HCT116 (cell line): Measurements from ENCODE around the gene CAV2. TPM values are rescaled to one million over a fixed set of nuclear protein-coding genes. Genes with fewer than 3 reads are reported as not detected.

Experiments used
- ATAC-seq: fragments of 200-7000 bp; cut with Tn5 transposase; 2 replicates; pipeline ENCODE4 v1.9.1; 2020; ENCODE audit warnings: mild to moderate bottlenecking, moderate library complexity
- BruUV-seq: library from RNA; stranded (reverse); fragments of 400-500 nt; replicated peaks from 2 replicates; lab custom pipeline; 2021; lab: Mats Ljungman, UMichigan
- CTCF ChIA-PET: fragments of 300-600 bp; sonication (Branson Sonifier 250); formaldehyde crosslinking; loops from one replicate; lab custom pipeline; 2021; ENCODE audit warnings: antibody characterized with exemption; lab: Charles Lee
- POLR2A ChIA-PET: fragments of 300-600, 350-600 bp; sonication (Branson Sonifier 250); formaldehyde crosslinking; loops from one replicate; lab custom pipeline; 2021; ENCODE audit warnings: antibody characterized with exemption; lab: Charles Lee
- RAD21 ChIA-PET, 2 experiments: fragments of 300-600 bp; sonication (Branson Sonifier 250); formaldehyde crosslinking; loops; one replicate each; lab custom pipeline; 2023; ENCODE audit warnings: low total read pairs in 2 of 2; ENCODE audit not compliant: uncharacterized antibody in 2 of 2, unreplicated experiment in 2 of 2, low non-redundant PET in 1 of 2; lab: Charles Lee
- DNase-seq: peaks from one replicate; pipeline ENCODE4 v3.0.0-alpha.2; 2010; ENCODE audit warnings: low read depth, low spot score
- H2AFZ ChIP-seq: fragments of 200-600 bp; shearing (Covaris generic), sonication (generic); 2 replicates; pipeline ENCODE4 v1.6.1; 2017; ENCODE audit warnings: low read depth, mixed run types, mixed read lengths, antibody characterized with exemption, low read length; ENCODE audit not compliant: poor library complexity, severe bottlenecking
- H3K27ac ChIP-seq: 2 replicates; pipeline ENCODE4 v1.5.1; 2012; ENCODE audit warnings: low read depth, low read length
- H3K27me3 ChIP-seq: fragments of 200-600 bp; sonication (generic); 2 replicates; pipeline ENCODE4 v1.6.1; 2016; ENCODE audit warnings: mixed run types, low read length, mixed read lengths; ENCODE audit not compliant: insufficient read depth
- H3K36me3 ChIP-seq, 2 experiments: fragments of 200-500 bp in 1 of 2; fragments of 200-600 bp in 1 of 2; sonication (Bioruptor generic) in 1 of 2; sonication (generic) in 1 of 2; 2 replicates each; pipeline versions ENCODE4 v1.5.1 to v1.6.1; 2014 to 2016; ENCODE audit warnings: low read length in 2 of 2, inconsistent platforms in 1 of 2, mixed read lengths in 1 of 2, mixed run types in 1 of 2; ENCODE audit not compliant: insufficient read depth in 2 of 2, control insufficient read depth in 1 of 2
- H3K4me1 ChIP-seq, 2 experiments: fragments of 200-600 bp in 1 of 2; sonication (generic) in 1 of 2; 2 replicates each; pipeline versions ENCODE4 v1.5.1 to v1.6.1; 2012 to 2017; ENCODE audit warnings: low read length in 2 of 2, inconsistent platforms in 1 of 2, mild to moderate bottlenecking in 1 of 2, mixed read lengths in 1 of 2, mixed run types in 1 of 2, moderate library complexity in 1 of 2; ENCODE audit not compliant: insufficient read depth in 2 of 2, control insufficient read depth in 1 of 2
- H3K4me2 ChIP-seq: fragments of 200-600 bp; sonication (generic); 2 replicates; pipeline ENCODE4 v1.6.1; 2017; ENCODE audit warnings: mixed run types, low read length, mixed read lengths
- H3K4me3 ChIP-seq, 2 experiments: fragments of 200-600 bp in 1 of 2; sonication (generic) in 1 of 2; replicated peaks in 1 of 2; 2 replicates each; pipeline ENCODE4 v1.5.1; 2011 to 2016; ENCODE audit warnings: low read length in 2 of 2, control low read depth in 1 of 2, low read depth in 1 of 2, mild to moderate bottlenecking in 1 of 2, mixed read lengths in 1 of 2, mixed run types in 1 of 2
- H3K79me2 ChIP-seq: fragments of 200-600 bp; sonication (generic); 2 replicates; pipeline ENCODE4 v1.6.1; 2017; ENCODE audit warnings: mild to moderate bottlenecking, mixed run types, low read length, moderate library complexity, mixed read lengths; ENCODE audit not compliant: insufficient read depth
- H3K9ac ChIP-seq: fragments of 200-600 bp; sonication (generic); 2 replicates; pipeline ENCODE4 v1.6.1; 2016; ENCODE audit warnings: low read length, mixed read lengths
- H3K9me2 ChIP-seq: fragments of 200-600 bp; sonication (generic), shearing (Covaris generic); 2 replicates; pipeline ENCODE4 v1.6.1; 2017; ENCODE audit warnings: mixed run types, mild to moderate bottlenecking, moderate library complexity; ENCODE audit not compliant: insufficient read depth
- H3K9me3 ChIP-seq, 2 experiments: fragments of 200-500 bp in 1 of 2; fragments of 200-600 bp in 1 of 2; sonication (Bioruptor generic) in 1 of 2; sonication (generic) in 1 of 2; 2 replicates each; pipeline ENCODE4 v1.6.1; 2014 to 2017; ENCODE audit warnings: low read length in 2 of 2, mixed read lengths in 2 of 2, inconsistent platforms in 1 of 2, low read depth in 1 of 2, mild to moderate bottlenecking in 1 of 2, mixed run types in 1 of 2, moderate library complexity in 1 of 2; ENCODE audit not compliant: control insufficient read depth in 1 of 2, insufficient read depth in 1 of 2
- H4K20me1 ChIP-seq: fragments of 200-600 bp; sonication (generic), shearing (Covaris generic); 2 replicates; pipeline ENCODE4 v1.6.1; 2017; ENCODE audit warnings: mixed run types, mild to moderate bottlenecking, moderate library complexity; ENCODE audit not compliant: insufficient read depth
- EGR1 ChIP-seq: IDR thresholded peaks from 2 replicates; pipeline ENCODE4 v1.6.1; 2012; ENCODE audit warnings: low read depth
- EZH2 ChIP-seq: fragments of 200-600 bp; sonication (generic); IDR thresholded peaks from 2 replicates; pipeline ENCODE4 v1.6.1; 2017; ENCODE audit warnings: antibody characterized with exemption, mixed run types
- POLR2AphosphoS5 ChIP-seq: IDR thresholded peaks from 2 replicates; pipeline ENCODE4 v1.6.1; 2011; ENCODE audit warnings: mild to moderate bottlenecking, low read depth, low read length, moderate library complexity
- RAD21 ChIP-seq: IDR thresholded peaks from 2 replicates; pipeline ENCODE4 v1.6.1; 2012; ENCODE audit warnings: low read depth, mild to moderate bottlenecking
- SP1 ChIP-seq: IDR thresholded peaks from 2 replicates; pipeline ENCODE4 v1.6.1; 2012; ENCODE audit warnings: low read depth
- intact Hi-C: fragments of 100-400 bp; cut with micrococcal nuclease; formaldehyde crosslinking; loops from 2 replicates; pipeline ENCODE4 v1.10.0; 2022
- total RNA-seq: library from RNA; stranded (reverse); gene quantifications from one replicate; pipeline ENCODE4 v1.2.1, GENCODE V29; 2021; ENCODE audit not compliant: unreplicated experiment
- TF ChIP-seq, protein P1 (sequence below): IDR thresholded peaks from 2 replicates; pipeline ENCODE4 v1.6.1; 2012
- TF ChIP-seq, protein P2 (sequence below), 3 experiments: fragments of 200-600 bp in 1 of 3; sonication (generic) in 1 of 3; IDR thresholded peaks in 2 of 3; conservative IDR thresholded peaks in 1 of 3; 2 replicates each; pipeline ENCODE4 v1.5.1; 2012 to 2017; ENCODE audit warnings: low read depth in 2 of 3, low read length in 2 of 3, antibody characterized with exemption in 1 of 3, borderline replicate concordance in 1 of 3, control low read depth in 1 of 3, mild to moderate bottlenecking in 1 of 3, mixed read lengths in 1 of 3, mixed run types in 1 of 3, moderate library complexity in 1 of 3; ENCODE audit not compliant: insufficient read depth in 1 of 3
- TF ChIP-seq, protein P3 (sequence below): IDR thresholded peaks from 2 replicates; pipeline ENCODE4 v1.6.1; 2011; ENCODE audit warnings: mild to moderate bottlenecking, low read length, moderate library complexity; ENCODE audit not compliant: insufficient replicate concordance; ENCODE audit errors: extremely low read depth

CAV2 gene
- total RNA-seq, 1 experiment from 2014 or later = 157 TPM

- ChIA-PET RAD21 (no interaction called here), CTCF (no interaction called here)
- Histone ChIP-seq H3K9me2 (no peaks in the 10 kb centered on the region), H3K4me3 (peak overlapping the region in 1 of 2 experiments; percentile 1; a peak in 1 of 4 replicates), H3K4me1 (peaks cover 28 to 76% of the 10 kb centered on the region in 2 experiments)
- no peak for DNase-seq
- TF ChIP-seq EZH2 (no peak), POLR2AphosphoS5 (0 out of 2 replicates have a peak, but pooled peaks have one; percentile 8)
- TF ChIP-seq, protein P1, sequence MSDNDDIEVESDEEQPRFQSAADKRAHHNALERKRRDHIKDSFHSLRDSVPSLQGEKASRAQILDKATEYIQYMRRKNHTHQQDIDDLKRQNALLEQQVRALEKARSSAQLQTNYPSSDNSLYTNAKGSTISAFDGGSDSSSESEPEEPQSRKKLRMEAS = 0 out of 2 replicates have a peak, but pooled peaks have one; percentile 14
- TF ChIP-seq, all 23 proteins: peak for 2
- intact Hi-C loops = no loop called here
- Histone ChIP-seq H4K20me1 (no peaks in the 10 kb centered on the region), H3K9me3 (no peaks in the 10 kb centered on the region), H3K4me2 (peak overlapping the region; percentile 54), H3K27ac (peak overlapping the region; percentile 88), H2AFZ (no peak overlapping the region), H3K36me3 (no peaks in the 10 kb centered on the region), H3K79me2 (peaks cover 17% of the 10 kb centered on the region), H3K27me3 (no peaks in the 10 kb centered on the region), H3K9ac (peak overlapping the region; percentile 50)
- no peak for ATAC-seq
- POLR2A ChIA-PET = interaction anchor here (1.3 to 1.6 kb wide), 2 partner anchors 10 to 13 kb away, joined by 4 to 5 read pairs; no protein-coding TSS in a partner anchor
- no TSS peak for BruUV-seq
Measured at GRCh38 chr7:116455499-116455898, 44.0 kb upstream of the CAV2 start.

DNA sequence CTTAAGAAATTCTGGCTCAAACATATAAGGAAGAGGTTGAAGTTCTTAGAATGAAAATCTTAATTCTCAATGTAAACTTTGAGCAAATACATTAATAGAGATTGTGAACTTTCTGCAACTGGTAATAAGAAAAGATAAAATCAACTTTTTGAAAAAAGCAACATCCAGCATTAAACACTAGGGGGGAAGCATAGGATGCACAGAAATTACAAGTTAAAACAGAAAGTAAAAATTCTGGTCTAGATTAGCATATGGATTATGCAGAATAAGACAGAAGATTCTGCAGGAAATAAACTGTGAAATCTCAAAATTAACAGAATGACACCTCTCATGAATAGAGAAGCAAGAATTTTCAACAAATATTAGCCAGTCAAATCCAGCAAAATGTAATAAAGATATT is 38.0 kb upstream of the CAV2 start:
- POLR2A ChIA-PET = no interaction called here
- H3K4me3 ChIP-seq = peak overlapping the region; percentile 15 to 30; a peak in 2 of 4 replicates
- BruUV-seq = no TSS peak
- CTCF ChIA-PET = no interaction called here
- no peaks in the 10 kb centered on the region for H3K9me3 ChIP-seq
- DNase-seq = no peak
- RAD21 ChIA-PET = interaction anchor here in 1 of 2 experiments (0.7 kb wide), 1 partner anchor 215 kb away, joined by 3 read pairs; no protein-coding TSS in a partner anchor
- peaks cover 44 to 82% of the 10 kb centered on the region in 2 experiments for H3K4me1 ChIP-seq
- peak overlapping the region; percentile 58 for H3K9ac ChIP-seq
- no peak for ATAC-seq
- TF ChIP-seq, protein P2, sequence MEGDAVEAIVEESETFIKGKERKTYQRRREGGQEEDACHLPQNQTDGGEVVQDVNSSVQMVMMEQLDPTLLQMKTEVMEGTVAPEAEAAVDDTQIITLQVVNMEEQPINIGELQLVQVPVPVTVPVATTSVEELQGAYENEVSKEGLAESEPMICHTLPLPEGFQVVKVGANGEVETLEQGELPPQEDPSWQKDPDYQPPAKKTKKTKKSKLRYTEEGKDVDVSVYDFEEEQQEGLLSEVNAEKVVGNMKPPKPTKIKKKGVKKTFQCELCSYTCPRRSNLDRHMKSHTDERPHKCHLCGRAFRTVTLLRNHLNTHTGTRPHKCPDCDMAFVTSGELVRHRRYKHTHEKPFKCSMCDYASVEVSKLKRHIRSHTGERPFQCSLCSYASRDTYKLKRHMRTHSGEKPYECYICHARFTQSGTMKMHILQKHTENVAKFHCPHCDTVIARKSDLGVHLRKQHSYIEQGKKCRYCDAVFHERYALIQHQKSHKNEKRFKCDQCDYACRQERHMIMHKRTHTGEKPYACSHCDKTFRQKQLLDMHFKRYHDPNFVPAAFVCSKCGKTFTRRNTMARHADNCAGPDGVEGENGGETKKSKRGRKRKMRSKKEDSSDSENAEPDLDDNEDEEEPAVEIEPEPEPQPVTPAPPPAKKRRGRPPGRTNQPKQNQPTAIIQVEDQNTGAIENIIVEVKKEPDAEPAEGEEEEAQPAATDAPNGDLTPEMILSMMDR (IDR thresholded peaks at IDR 0.05 in 2 of 3, conservative IDR thresholded peaks at IDR 0.05 in 1 of 3; ENCODE audit: borderline replicate concordance in 1 of 3, insufficient read depth in 1 of 3, low read depth in 2 of 3, low read length in 2 of 3) = peak in 2 of 3 experiments; percentile 13 to 41; a peak in 3 of 6 replicates
- TF ChIP-seq, protein P3, sequence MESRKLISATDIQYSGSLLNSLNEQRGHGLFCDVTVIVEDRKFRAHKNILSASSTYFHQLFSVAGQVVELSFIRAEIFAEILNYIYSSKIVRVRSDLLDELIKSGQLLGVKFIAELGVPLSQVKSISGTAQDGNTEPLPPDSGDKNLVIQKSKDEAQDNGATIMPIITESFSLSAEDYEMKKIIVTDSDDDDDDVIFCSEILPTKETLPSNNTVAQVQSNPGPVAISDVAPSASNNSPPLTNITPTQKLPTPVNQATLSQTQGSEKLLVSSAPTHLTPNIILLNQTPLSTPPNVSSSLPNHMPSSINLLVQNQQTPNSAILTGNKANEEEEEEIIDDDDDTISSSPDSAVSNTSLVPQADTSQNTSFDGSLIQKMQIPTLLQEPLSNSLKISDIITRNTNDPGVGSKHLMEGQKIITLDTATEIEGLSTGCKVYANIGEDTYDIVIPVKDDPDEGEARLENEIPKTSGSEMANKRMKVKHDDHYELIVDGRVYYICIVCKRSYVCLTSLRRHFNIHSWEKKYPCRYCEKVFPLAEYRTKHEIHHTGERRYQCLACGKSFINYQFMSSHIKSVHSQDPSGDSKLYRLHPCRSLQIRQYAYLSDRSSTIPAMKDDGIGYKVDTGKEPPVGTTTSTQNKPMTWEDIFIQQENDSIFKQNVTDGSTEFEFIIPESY = no peak
- no peak for TF ChIP-seq SP1
- TF ChIP-seq RAD21 = no peak; the same call in 1 of the 2 replicates
- no peak for TF ChIP-seq EGR1
- H3K9me2 ChIP-seq = no peaks in the 10 kb centered on the region
- H2AFZ ChIP-seq = no peak overlapping the region
- intact Hi-C loops = loop anchor here (5.0 kb wide), 2 partner anchors 51 to 66 kb away; partner anchors contain the start of gene CAV1
- H4K20me1 ChIP-seq = no peaks in the 10 kb centered on the region
- peaks cover 16% of the 10 kb centered on the region for H3K79me2 ChIP-seq
- H3K27ac ChIP-seq = peak overlapping the region; percentile 88; the same call in 1 of the 2 replicates
- H3K27me3 ChIP-seq = no peaks in the 10 kb centered on the region
- H3K4me2 ChIP-seq = peak overlapping the region; percentile 74
- H3K36me3 ChIP-seq = peaks cover 0 to 3% of the 10 kb centered on the region in 2 experiments; a peak in 1 of 4 replicates
